NCI-H2196 (cell line): ENCODE results near the gene TMEM255B.
A peak's percentile ranks its signal among the peaks of the same experiment; 100 is the strongest.

Experiments
- DNase-seq: peaks from one replicate; lab custom pipeline; 2025; ENCODE audit not compliant: unreplicated experiment; lab: John Stamatoyannopoulos, UW

The TMEM255B gene

GRCh38 chr13:113856716-113857065 is 97.7 kb downstream of the TMEM255B start:
- peak; percentile 10 for DNase-seq

GRCh38 chr13:113857531-113858195 is 98.6 kb downstream of the TMEM255B start:
- no peak for DNase-seq

- no peak for DNase-seq
Observed at GRCh38 chr13:113859311-113860050, 100.5 kb downstream of the TMEM255B start.

GRCh38 chr13:113860051-113860664 is 101.1 kb downstream of the TMEM255B start:
- peak; percentile 9 for DNase-seq

DNA sequence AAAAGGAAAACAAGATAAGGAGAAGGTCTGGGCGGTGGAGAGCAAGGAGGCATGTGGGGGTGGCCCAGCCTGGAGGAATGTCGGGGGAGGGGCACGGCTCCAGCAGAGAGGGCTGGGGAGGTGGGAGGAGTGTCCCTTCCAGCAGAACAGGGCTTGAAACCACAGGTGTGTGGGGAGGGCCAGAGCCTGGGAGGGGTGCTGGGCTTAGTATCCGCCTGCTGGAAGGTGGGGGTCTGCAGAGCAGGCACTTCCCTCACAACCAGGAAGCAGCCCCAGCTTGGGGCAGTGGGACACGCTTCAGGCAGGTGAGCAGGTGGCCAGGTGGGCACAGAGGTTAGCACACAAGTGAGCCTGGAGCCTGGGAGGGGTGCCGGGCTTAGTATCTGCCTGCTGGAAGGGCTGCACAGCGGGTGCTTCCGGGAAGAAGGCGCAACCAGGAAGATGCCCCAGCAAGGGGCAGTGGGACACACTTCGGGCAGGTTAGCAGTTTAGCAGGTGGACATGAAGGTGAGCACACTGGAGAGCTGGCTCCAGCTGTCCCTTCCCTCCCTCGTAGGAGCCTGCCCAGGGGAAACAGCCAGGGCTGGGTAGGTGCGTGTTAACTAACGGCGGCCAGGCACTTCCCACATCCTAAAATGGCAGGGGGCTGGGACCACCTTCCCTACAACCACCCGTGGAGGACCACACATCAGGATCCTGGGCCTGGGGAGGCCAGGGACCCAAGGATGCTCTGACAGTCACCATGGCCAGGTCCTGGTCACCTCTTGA is 101.8 kb downstream of the TMEM255B start:
- DNase-seq: no peak

DNA sequence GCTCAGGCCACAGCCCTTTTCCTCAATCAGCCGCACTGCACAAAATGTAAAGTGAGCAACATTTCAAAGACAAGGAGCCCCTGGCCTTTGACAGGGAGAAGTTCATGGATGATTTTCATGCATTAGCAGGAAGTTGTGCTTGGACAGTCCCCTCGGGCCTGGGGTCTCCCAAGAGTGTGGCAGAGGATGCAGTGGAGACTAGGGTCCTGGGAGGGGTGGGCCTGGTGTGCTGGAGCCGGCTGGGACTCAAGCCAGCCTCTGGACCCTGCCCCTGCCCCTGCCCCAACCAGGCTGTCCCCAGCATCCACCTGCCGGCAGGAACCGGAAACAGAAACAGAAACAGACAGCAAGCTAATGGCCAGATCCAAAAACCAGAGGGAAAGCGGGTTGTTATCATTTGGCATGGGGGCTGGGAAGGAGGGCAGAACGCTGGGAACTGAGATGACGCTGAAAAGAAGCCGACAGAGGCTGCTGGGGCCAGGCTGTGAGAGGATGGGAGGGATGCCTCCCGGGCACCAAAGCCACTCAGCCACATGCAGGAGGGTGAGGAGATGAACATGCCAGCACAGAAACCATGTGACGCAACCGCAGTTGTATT is 102.5 kb downstream of the TMEM255B start:
- DNase-seq: no peak

DNA sequence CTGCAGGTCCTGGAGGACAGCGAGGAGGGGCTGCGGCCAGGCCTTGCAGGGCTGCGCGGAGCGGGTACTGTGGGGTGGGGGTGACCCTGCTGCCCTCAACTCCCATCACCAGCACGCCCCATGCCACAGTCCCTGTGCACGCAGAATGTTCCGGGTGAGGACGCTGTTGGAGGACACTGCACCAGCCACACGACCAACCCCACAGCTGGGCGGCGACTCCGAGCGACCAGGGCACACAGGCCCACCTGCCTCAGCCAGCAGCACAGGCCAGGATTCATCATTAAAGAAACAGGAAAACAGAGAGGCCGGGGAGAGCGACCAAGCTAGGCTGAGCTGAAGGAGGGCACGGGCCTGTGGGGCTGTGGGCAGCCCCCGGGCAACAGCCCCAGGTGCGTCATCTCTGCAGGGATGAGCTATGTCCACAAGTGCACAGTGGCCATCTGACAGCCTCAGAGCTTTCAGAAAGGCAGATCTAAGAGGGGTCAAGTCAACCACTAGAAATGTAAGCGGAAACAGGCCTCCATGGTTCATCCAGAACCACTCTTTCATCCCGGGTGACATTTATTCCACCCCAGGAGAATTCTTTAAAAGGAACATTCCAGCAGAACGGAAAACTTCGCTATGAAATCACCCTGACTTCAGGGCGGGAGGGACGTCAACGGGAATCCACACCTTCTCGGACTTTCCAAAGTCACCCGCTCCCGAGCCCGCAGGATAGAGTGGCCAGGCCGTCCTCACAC is 103.3 kb downstream of the TMEM255B start:
- no peak for DNase-seq

DNA sequence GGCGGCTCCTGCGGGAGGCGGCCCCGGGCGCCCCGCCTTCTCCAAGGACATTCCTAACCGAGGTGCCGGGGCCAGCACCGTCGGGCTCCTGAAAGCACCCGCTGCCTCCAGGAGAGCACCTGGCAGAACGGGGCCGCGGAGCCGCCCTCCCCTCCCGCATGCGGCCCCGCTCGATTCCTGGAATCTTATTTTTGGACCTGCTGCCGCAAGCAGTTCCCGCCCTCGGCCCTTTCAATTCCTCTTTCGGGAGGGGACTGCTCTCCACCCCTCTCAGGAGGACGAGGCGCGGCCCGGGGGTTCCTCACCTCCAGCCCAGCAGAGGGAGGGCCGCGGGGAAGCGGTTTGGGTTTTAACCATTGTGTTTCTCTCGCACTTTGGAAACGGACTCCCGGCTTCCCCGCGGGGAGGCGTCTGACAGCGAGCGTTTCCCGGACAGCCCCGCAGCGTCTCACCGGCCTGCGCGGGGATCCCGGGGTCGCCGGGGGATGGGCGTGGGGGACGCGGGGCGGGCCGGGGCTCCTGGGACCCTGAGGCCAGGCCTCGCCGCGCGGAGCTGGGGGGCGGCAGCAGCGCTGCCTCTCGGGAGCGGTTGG is 104.0 kb downstream of the TMEM255B start:
- no peak for DNase-seq

- DNase-seq: peak; percentile 8
Observed at GRCh38 chr13:113863524-113864272, 104.7 kb downstream of the TMEM255B start, which contains the start of gene GAS6. Gene GAS6, minus strand, starts transcription at chr13:113864076. Its CDS starts 156 bp downstream, at chr13:113863920.

- DNase-seq: no peak
Observed at GRCh38 chr13:113864273-113864890, 105.4 kb downstream of the TMEM255B start.

DNA sequence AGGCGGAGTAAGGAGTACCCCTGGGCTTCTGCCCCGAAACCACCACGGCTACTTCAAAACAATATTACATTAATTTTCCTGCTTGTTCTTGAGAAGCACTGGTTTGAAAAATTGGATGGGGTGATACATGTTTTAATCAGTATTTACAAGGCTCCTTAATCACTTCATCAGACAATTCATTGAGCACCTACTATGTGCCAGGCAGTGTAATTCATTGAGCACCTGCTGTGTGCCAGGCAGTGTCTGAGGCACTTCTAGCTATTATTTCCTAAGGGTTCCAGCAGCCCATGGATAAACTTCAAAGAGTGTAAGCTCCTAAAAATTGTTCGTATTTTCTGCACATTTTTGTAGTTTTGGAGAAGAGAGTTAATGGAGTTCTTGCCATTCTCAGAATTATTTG is 106.4 kb downstream of the TMEM255B start:
- no peak for DNase-seq
